ENCODE measurements around the gene SEPTIN10.
A peak's percentile ranks its signal among the peaks of the same experiment; 100 is the strongest.

Gene SEPTIN10

DNA sequence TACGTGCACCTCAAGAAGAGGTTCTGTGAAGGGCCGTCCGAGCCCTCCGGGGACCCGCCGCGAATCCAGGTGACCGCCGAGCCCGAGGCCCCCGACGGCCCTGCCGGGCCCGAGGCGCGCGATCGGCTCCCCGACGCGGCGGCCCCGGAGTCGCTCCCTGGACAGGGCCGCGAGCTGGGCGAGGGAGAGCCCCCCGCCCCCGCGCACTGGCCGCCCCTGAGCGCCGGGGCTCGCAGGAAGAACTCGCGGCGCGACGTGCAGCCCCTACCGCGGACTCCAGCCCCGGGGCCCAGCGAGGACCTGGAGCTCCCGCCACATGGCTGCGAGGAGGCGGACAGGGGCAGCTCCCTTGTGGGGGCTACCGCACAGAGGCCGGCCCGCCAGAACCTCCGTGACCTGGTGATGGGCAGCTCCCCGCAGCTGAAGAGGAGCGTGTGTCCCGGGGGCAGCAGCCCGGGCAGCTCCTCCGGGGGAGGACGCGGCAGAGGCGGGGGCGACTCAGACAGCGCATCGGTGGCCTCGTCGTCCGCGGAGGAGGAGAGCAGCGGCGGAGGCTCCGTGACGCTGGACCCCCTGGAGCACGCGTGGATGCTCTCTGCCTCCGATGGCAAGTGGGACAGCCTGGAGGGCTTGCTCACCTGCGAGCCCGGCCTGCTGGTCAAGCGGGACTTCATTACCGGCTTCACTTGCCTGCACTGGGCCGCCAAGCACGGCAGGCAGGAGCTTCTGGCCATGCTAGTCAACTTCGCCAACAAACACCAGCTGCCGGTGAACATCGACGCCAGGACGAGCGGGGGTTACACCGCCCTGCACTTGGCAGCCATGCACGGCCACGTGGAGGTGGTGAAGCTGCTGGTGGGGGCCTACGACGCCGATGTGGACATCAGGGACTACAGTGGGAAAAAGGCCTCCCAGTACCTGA lies 1.2 kb upstream of the SEPTIN10 start:
- ATAC-seq: no peak
- TF ChIP-seq, protein P1, sequence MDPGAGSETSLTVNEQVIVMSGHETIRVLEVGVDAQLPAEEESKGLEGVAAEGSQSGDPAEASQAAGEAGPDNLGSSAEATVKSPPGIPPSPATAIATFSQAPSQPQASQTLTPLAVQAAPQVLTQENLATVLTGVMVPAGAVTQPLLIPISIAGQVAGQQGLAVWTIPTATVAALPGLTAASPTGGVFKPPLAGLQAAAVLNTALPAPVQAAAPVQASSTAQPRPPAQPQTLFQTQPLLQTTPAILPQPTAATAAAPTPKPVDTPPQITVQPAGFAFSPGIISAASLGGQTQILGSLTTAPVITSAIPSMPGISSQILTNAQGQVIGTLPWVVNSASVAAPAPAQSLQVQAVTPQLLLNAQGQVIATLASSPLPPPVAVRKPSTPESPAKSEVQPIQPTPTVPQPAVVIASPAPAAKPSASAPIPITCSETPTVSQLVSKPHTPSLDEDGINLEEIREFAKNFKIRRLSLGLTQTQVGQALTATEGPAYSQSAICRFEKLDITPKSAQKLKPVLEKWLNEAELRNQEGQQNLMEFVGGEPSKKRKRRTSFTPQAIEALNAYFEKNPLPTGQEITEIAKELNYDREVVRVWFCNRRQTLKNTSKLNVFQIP (CRISPR knock-in tag; IDR thresholded peaks at IDR 0.05; ENCODE audit: borderline replicate concordance, low read depth): no peak
- no peak for TF ChIP-seq ZNF70 (CRISPR knock-in tag; IDR thresholded peaks at IDR 0.05)
- TF ChIP-seq ZFP30 (CRISPR knock-in tag; IDR thresholded peaks at IDR 0.05): no peak
- TF ChIP-seq, protein P2, sequence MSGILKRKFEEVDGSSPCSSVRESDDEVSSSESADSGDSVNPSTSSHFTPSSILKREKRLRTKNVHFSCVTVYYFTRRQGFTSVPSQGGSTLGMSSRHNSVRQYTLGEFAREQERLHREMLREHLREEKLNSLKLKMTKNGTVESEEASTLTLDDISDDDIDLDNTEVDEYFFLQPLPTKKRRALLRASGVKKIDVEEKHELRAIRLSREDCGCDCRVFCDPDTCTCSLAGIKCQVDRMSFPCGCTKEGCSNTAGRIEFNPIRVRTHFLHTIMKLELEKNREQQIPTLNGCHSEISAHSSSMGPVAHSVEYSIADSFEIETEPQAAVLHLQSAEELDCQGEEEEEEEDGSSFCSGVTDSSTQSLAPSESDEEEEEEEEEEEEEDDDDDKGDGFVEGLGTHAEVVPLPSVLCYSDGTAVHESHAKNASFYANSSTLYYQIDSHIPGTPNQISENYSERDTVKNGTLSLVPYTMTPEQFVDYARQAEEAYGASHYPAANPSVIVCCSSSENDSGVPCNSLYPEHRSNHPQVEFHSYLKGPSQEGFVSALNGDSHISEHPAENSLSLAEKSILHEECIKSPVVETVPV (CRISPR knock-in tag; IDR thresholded peaks at IDR 0.05): no peak
- no peak for TF ChIP-seq ZC3H10 (CRISPR knock-in tag; IDR thresholded peaks at IDR 0.05)
- no peak for TF ChIP-seq BACH2 (CRISPR knock-in tag; IDR thresholded peaks at IDR 0.05; ENCODE audit: borderline replicate concordance)
- TF ChIP-seq, protein P3, sequence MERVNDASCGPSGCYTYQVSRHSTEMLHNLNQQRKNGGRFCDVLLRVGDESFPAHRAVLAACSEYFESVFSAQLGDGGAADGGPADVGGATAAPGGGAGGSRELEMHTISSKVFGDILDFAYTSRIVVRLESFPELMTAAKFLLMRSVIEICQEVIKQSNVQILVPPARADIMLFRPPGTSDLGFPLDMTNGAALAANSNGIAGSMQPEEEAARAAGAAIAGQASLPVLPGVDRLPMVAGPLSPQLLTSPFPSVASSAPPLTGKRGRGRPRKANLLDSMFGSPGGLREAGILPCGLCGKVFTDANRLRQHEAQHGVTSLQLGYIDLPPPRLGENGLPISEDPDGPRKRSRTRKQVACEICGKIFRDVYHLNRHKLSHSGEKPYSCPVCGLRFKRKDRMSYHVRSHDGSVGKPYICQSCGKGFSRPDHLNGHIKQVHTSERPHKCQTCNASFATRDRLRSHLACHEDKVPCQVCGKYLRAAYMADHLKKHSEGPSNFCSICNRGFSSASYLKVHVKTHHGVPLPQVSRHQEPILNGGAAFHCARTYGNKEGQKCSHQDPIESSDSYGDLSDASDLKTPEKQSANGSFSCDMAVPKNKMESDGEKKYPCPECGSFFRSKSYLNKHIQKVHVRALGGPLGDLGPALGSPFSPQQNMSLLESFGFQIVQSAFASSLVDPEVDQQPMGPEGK (CRISPR knock-in tag; IDR thresholded peaks at IDR 0.05; ENCODE audit: borderline replicate concordance): no peak
- no peak for TF ChIP-seq ESRRG (CRISPR knock-in tag; IDR thresholded peaks at IDR 0.05)
- TF ChIP-seq, protein P4, sequence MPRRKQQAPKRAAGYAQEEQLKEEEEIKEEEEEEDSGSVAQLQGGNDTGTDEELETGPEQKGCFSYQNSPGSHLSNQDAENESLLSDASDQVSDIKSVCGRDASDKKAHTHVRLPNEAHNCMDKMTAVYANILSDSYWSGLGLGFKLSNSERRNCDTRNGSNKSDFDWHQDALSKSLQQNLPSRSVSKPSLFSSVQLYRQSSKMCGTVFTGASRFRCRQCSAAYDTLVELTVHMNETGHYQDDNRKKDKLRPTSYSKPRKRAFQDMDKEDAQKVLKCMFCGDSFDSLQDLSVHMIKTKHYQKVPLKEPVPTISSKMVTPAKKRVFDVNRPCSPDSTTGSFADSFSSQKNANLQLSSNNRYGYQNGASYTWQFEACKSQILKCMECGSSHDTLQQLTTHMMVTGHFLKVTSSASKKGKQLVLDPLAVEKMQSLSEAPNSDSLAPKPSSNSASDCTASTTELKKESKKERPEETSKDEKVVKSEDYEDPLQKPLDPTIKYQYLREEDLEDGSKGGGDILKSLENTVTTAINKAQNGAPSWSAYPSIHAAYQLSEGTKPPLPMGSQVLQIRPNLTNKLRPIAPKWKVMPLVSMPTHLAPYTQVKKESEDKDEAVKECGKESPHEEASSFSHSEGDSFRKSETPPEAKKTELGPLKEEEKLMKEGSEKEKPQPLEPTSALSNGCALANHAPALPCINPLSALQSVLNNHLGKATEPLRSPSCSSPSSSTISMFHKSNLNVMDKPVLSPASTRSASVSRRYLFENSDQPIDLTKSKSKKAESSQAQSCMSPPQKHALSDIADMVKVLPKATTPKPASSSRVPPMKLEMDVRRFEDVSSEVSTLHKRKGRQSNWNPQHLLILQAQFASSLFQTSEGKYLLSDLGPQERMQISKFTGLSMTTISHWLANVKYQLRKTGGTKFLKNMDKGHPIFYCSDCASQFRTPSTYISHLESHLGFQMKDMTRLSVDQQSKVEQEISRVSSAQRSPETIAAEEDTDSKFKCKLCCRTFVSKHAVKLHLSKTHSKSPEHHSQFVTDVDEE (CRISPR knock-in tag; IDR thresholded peaks at IDR 0.05): no peak
- TF ChIP-seq RARB (CRISPR knock-in tag; IDR thresholded peaks at IDR 0.05): no peak
- no peak for TF ChIP-seq GLIS3 (CRISPR knock-in tag; IDR thresholded peaks at IDR 0.05)
- no peak for TF ChIP-seq ZFP3 (CRISPR knock-in tag; IDR thresholded peaks at IDR 0.05)
- no peak for TF ChIP-seq PPARA (CRISPR knock-in tag; IDR thresholded peaks at IDR 0.05; ENCODE audit: borderline replicate concordance)

DNA sequence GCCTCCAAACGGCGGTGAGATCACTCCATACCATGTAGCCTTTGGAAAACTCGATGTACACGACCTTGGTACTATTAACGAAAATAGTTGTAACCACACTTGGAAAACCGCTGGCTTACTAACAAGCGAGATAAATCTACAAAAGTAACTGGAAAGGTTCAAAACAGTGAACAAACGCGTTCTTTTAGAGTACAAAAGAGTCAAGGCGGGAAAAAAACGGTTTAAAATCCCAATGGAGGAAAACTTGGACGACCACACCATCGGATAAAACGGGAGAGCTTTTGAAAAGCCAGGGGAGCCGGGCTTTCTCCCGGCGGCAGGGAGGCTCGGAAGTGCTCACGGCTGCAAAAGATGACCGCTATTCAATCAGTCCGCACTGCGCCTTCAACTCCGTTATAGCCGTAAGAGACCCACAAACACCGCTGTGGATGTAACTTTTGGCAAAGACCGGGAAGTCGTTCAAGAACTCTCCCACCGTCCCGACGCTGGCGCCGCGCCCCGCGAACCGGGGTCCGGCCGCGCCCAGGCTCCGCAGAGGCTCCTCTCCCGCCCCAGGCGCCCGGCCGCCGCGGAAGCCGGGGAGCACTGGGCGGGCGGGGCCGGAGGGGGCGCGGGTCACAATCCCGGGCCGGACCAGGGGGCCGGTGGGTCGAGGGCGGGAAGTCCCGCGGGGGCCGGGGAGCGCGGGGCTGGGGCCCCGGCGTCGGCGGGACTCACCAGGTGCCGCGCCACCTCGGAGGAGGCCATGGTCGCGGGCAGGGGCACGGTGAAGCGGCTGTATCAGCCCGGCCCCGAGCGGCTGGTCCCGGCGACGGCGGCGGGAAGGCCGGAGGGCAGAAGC lies 465 bp downstream of the SEPTIN10 start:
- ATAC-seq: peak; percentile 6
- TF ChIP-seq ZNF8 (CRISPR knock-in tag; IDR thresholded peaks at IDR 0.05): no peak
- TF ChIP-seq, protein P5, sequence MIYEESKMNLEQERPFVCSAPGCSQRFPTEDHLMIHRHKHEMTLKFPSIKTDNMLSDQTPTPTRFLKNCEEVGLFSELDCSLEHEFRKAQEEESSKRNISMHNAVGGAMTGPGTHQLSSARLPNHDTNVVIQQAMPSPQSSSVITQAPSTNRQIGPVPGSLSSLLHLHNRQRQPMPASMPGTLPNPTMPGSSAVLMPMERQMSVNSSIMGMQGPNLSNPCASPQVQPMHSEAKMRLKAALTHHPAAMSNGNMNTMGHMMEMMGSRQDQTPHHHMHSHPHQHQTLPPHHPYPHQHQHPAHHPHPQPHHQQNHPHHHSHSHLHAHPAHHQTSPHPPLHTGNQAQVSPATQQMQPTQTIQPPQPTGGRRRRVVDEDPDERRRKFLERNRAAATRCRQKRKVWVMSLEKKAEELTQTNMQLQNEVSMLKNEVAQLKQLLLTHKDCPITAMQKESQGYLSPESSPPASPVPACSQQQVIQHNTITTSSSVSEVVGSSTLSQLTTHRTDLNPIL (CRISPR knock-in tag; IDR thresholded peaks at IDR 0.05; ENCODE audit: low read depth): no peak
- TF ChIP-seq ZNF565 (CRISPR knock-in tag; conservative IDR thresholded peaks at IDR 0.05; ENCODE audit: low read depth): no peak
- TF ChIP-seq OSR1 (CRISPR knock-in tag; IDR thresholded peaks at IDR 0.05): no peak
- no peak for TF ChIP-seq RARB (CRISPR knock-in tag; IDR thresholded peaks at IDR 0.05)
- TF ChIP-seq ZFP30 (CRISPR knock-in tag; IDR thresholded peaks at IDR 0.05): no peak
- no peak for TF ChIP-seq ISL1 (CRISPR knock-in tag; IDR thresholded peaks at IDR 0.05)
- TF ChIP-seq, protein P2 (CRISPR knock-in tag; IDR thresholded peaks at IDR 0.05): no peak
- no peak for TF ChIP-seq TCF4 (CRISPR knock-in tag; IDR thresholded peaks at IDR 0.05; ENCODE audit: borderline replicate concordance)
- TF ChIP-seq, protein P3 (CRISPR knock-in tag; IDR thresholded peaks at IDR 0.05; ENCODE audit: borderline replicate concordance): no peak
- TF ChIP-seq ARNTL (CRISPR knock-in tag; IDR thresholded peaks at IDR 0.05; ENCODE audit: borderline replicate concordance, low read depth): no peak
- TF ChIP-seq ZC3H10 (CRISPR knock-in tag; IDR thresholded peaks at IDR 0.05): no peak
- no peak for TF ChIP-seq TOX (CRISPR knock-in tag; IDR thresholded peaks at IDR 0.05; ENCODE audit: borderline replicate concordance)
- no peak for TF ChIP-seq CSDC2 (CRISPR knock-in tag; IDR thresholded peaks at IDR 0.05)
- no peak for TF ChIP-seq ZNF70 (CRISPR knock-in tag; IDR thresholded peaks at IDR 0.05)
- no peak for TF ChIP-seq PPARA (CRISPR knock-in tag; IDR thresholded peaks at IDR 0.05; ENCODE audit: borderline replicate concordance)
- no peak for TF ChIP-seq ZFP3 (CRISPR knock-in tag; IDR thresholded peaks at IDR 0.05)
- TF ChIP-seq ESRRG (CRISPR knock-in tag; IDR thresholded peaks at IDR 0.05): no peak
- TF ChIP-seq GLIS3 (CRISPR knock-in tag; IDR thresholded peaks at IDR 0.05): no peak
